ENCODE results near the gene COL4A3. TPM values are rescaled to one million over a fixed set of nuclear protein-coding genes. Genes with fewer than 3 reads are reported as not detected.

Gene COL4A3
- total and polyA plus RNA-seq, 2 experiments from 2014 or later: 0.11 to 0.70 TPM

- H3K4me2 ChIP-seq (ENCODE audit: unreplicated experiment): no peak overlapping the region
- in situ Hi-C loops (cut with MboI): loop anchor here (10.0 kb wide), 1 partner anchor 314 kb away; no protein-coding TSS in a partner anchor
- no peaks in the 10 kb centered on the region for H3K27me3 ChIP-seq (replicated peaks; ENCODE audit: insufficient read depth)
- no peak for DNase-seq
- H3K27ac ChIP-seq: no peak overlapping the region
- H3K9me3 ChIP-seq (ENCODE audit: low read depth): no peaks in the 10 kb centered on the region
- TF ChIP-seq EZH2 (IDR thresholded peaks at IDR 0.05; ENCODE audit: insufficient read depth, poor library complexity, severe bottlenecking) (no peak), EZH2phosphoT487 (IDR thresholded peaks at IDR 0.05; ENCODE audit: insufficient read depth, low read depth) (no peak)
- H3K4me1 ChIP-seq (ENCODE audit: insufficient read depth): peaks cover 4% of the 10 kb centered on the region; the same call in 1 of the 2 replicates
- no peaks in the 10 kb centered on the region for H3K9me2 ChIP-seq (ENCODE audit: insufficient read depth)
- H3K79me2 ChIP-seq (ENCODE audit: insufficient read depth): no peaks in the 10 kb centered on the region
- H3K36me3 ChIP-seq (ENCODE audit: low read depth): no peaks in the 10 kb centered on the region
- no peak overlapping the region for H3K4me3 ChIP-seq
- H2AFZ ChIP-seq: 0 out of 2 replicates have a peak overlapping the region, but pooled peaks have one; percentile 43
- no peak overlapping the region for H3K9ac ChIP-seq
- no peaks in the 10 kb centered on the region for H4K20me1 ChIP-seq (ENCODE audit: insufficient read depth)
- no peaks in the 10 kb centered on the region; the same call in 1 of the 2 replicates for H3F3A ChIP-seq (ENCODE audit: insufficient read depth)
These were observed 46.1 kb upstream of the COL4A3 start for GRCh38 chr2:227118353-227118752.

- WGBS, 2 experiments (ENCODE audit: low coverage in 1 of 2, low lambda C conversion rate in 2 of 2, missing lambda C conversion rate in 2 of 2): 63 to 77% methylated on average over 4 of the region's 4 CpGs
- H3K79me2 ChIP-seq (ENCODE audit: insufficient read depth): no peaks in the 10 kb centered on the region
- in situ Hi-C loops (cut with MboI): no loop called here
- no peak overlapping the region for H3K9ac ChIP-seq
- H3K4me3 ChIP-seq: no peak overlapping the region
- H3K27me3 ChIP-seq (replicated peaks; ENCODE audit: insufficient read depth): no peaks in the 10 kb centered on the region
- H3K9me3 ChIP-seq (ENCODE audit: low read depth): no peaks in the 10 kb centered on the region
- no peak overlapping the region for H3K4me2 ChIP-seq (ENCODE audit: unreplicated experiment)
- no peak overlapping the region for H3K27ac ChIP-seq
- no peaks in the 10 kb centered on the region for H3K9me2 ChIP-seq (ENCODE audit: insufficient read depth)
- no peak for DNase-seq
- no peaks in the 10 kb centered on the region for H4K20me1 ChIP-seq (ENCODE audit: insufficient read depth)
- TF ChIP-seq EZH2 (IDR thresholded peaks at IDR 0.05; ENCODE audit: insufficient read depth, poor library complexity, severe bottlenecking): no peak
- TF ChIP-seq EZH2phosphoT487 (IDR thresholded peaks at IDR 0.05; ENCODE audit: insufficient read depth, low read depth): no peak
- no peaks in the 10 kb centered on the region for H3F3A ChIP-seq (ENCODE audit: insufficient read depth)
- H2AFZ ChIP-seq: no peak overlapping the region
- no peaks in the 10 kb centered on the region for H3K4me1 ChIP-seq (ENCODE audit: insufficient read depth)
- H3K36me3 ChIP-seq (ENCODE audit: low read depth): no peaks in the 10 kb centered on the region
These were observed 40.7 kb upstream of the COL4A3 start for GRCh38 chr2:227123697-227124096.

GRCh38 chr2:227124811-227125210, 39.6 kb upstream of the COL4A3 start:
- DNase-seq: no peak
- H3F3A ChIP-seq (ENCODE audit: insufficient read depth): no peaks in the 10 kb centered on the region
- H3K4me1 ChIP-seq (ENCODE audit: insufficient read depth): no peaks in the 10 kb centered on the region
- no peak overlapping the region for H2AFZ ChIP-seq
- no peaks in the 10 kb centered on the region for H3K79me2 ChIP-seq (ENCODE audit: insufficient read depth)
- H3K9ac ChIP-seq: no peak overlapping the region
- no peaks in the 10 kb centered on the region for H3K9me3 ChIP-seq (ENCODE audit: low read depth)
- no peaks in the 10 kb centered on the region for H3K9me2 ChIP-seq (ENCODE audit: insufficient read depth)
- no peaks in the 10 kb centered on the region for H3K36me3 ChIP-seq (ENCODE audit: low read depth)
- H4K20me1 ChIP-seq (ENCODE audit: insufficient read depth): no peaks in the 10 kb centered on the region
- H3K27ac ChIP-seq: no peak overlapping the region
- 13 to 25% methylated on average over 2 of the region's 2 CpGs for WGBS, 2 experiments (ENCODE audit: low coverage in 1 of 2, low lambda C conversion rate in 2 of 2, missing lambda C conversion rate in 2 of 2)
- in situ Hi-C loops (cut with MboI): loop anchor here (25.0 kb wide), 2 partner anchors 112 to 637 kb away; no protein-coding TSS in a partner anchor
- no peak for TF ChIP-seq EZH2phosphoT487 (IDR thresholded peaks at IDR 0.05; ENCODE audit: insufficient read depth, low read depth)
- TF ChIP-seq EZH2 (IDR thresholded peaks at IDR 0.05; ENCODE audit: insufficient read depth, poor library complexity, severe bottlenecking): no peak
- no peak overlapping the region for H3K4me3 ChIP-seq
- H3K4me2 ChIP-seq (ENCODE audit: unreplicated experiment): no peak overlapping the region
- no peaks in the 10 kb centered on the region for H3K27me3 ChIP-seq (replicated peaks; ENCODE audit: insufficient read depth)

GRCh38 chr2:227125506-227125905, 38.9 kb upstream of the COL4A3 start:
- Histone ChIP-seq H3K9ac (no peak overlapping the region), H3K36me3 (ENCODE audit: low read depth) (no peaks in the 10 kb centered on the region), H3K9me2 (ENCODE audit: insufficient read depth) (no peaks in the 10 kb centered on the region), H3K4me2 (ENCODE audit: unreplicated experiment) (no peak overlapping the region), H3K9me3 (ENCODE audit: low read depth) (no peaks in the 10 kb centered on the region), H3F3A (ENCODE audit: insufficient read depth) (no peaks in the 10 kb centered on the region), H3K27me3 (replicated peaks; ENCODE audit: insufficient read depth) (no peaks in the 10 kb centered on the region), H3K79me2 (ENCODE audit: insufficient read depth) (no peaks in the 10 kb centered on the region), H3K4me3 (no peak overlapping the region), H3K4me1 (ENCODE audit: insufficient read depth) (no peaks in the 10 kb centered on the region), H2AFZ (no peak overlapping the region), H3K27ac (no peak overlapping the region), H4K20me1 (ENCODE audit: insufficient read depth) (no peaks in the 10 kb centered on the region)
- in situ Hi-C loops (cut with MboI): loop anchor here (25.0 kb wide), 2 partner anchors 112 to 637 kb away; no protein-coding TSS in a partner anchor
- no peak for DNase-seq
- 70 to 78% methylated on average over 5 of the region's 5 CpGs for WGBS, 2 experiments (ENCODE audit: low coverage in 1 of 2, low lambda C conversion rate in 2 of 2, missing lambda C conversion rate in 2 of 2)
- TF ChIP-seq EZH2 (IDR thresholded peaks at IDR 0.05; ENCODE audit: insufficient read depth, poor library complexity, severe bottlenecking) (no peak), EZH2phosphoT487 (IDR thresholded peaks at IDR 0.05; ENCODE audit: insufficient read depth, low read depth) (no peak)

- in situ Hi-C loops (cut with MboI): loop anchor here (25.0 kb wide), 2 partner anchors 110 to 635 kb away; no protein-coding TSS in a partner anchor
These were observed 37.2 kb upstream of the COL4A3 start for GRCh38 chr2:227127201-227127600.

More at GRCh38 chr2:227127201-227127600, 37.2 kb upstream of the COL4A3 start:
- Histone ChIP-seq H4K20me1 (ENCODE audit: insufficient read depth) (no peaks in the 10 kb centered on the region), H3K4me2 (ENCODE audit: unreplicated experiment) (no peak overlapping the region), H3K9me3 (ENCODE audit: low read depth) (no peaks in the 10 kb centered on the region), H3K36me3 (ENCODE audit: low read depth) (no peaks in the 10 kb centered on the region), H3K27ac (no peak overlapping the region), H3F3A (ENCODE audit: insufficient read depth) (no peaks in the 10 kb centered on the region), H3K79me2 (ENCODE audit: insufficient read depth) (no peaks in the 10 kb centered on the region), H2AFZ (no peak overlapping the region), H3K9me2 (ENCODE audit: insufficient read depth) (no peaks in the 10 kb centered on the region), H3K27me3 (replicated peaks; ENCODE audit: insufficient read depth) (no peaks in the 10 kb centered on the region), H3K4me1 (ENCODE audit: insufficient read depth) (no peaks in the 10 kb centered on the region), H3K4me3 (no peak overlapping the region), H3K9ac (no peak overlapping the region)
- WGBS, 2 experiments (ENCODE audit: low coverage in 1 of 2, low lambda C conversion rate in 2 of 2, missing lambda C conversion rate in 2 of 2): 64 to 66% methylated on average over 8 of the region's 8 CpGs
- TF ChIP-seq EZH2phosphoT487 (IDR thresholded peaks at IDR 0.05; ENCODE audit: insufficient read depth, low read depth) (no peak), EZH2 (IDR thresholded peaks at IDR 0.05; ENCODE audit: insufficient read depth, poor library complexity, severe bottlenecking) (no peak)
- no peak for DNase-seq
